Mesendoderm (in vitro differentiated cells): ENCODE measurements around the gene TRABD.

Experiments used
- DNase-seq: peaks from one replicate; pipeline ENCODE4 v3.0.0; 2013
- H2AK5ac ChIP-seq: 2 replicates; pipeline ENCODE4 v1.6.1; 2013; ENCODE audit warnings: low read length, inconsistent platforms
- H2BK120ac ChIP-seq: 2 replicates; pipeline ENCODE4 v1.6.1; 2013; ENCODE audit warnings: low read depth, mild to moderate bottlenecking, low read length, moderate library complexity, mixed read lengths
- H2BK15ac ChIP-seq: replicated peaks from 2 replicates; pipeline ENCODE4 v1.6.1; 2013; ENCODE audit warnings: low read depth, mild to moderate bottlenecking, moderate library complexity
- H2BK5ac ChIP-seq: 2 replicates; pipeline ENCODE4 v1.6.1; 2013; ENCODE audit warnings: low read length, inconsistent platforms
- H3K18ac ChIP-seq: 2 replicates; pipeline ENCODE4 v1.6.1; 2013; ENCODE audit warnings: mild to moderate bottlenecking, low read length, mixed read lengths
- H3K23ac ChIP-seq: one replicate; pipeline ENCODE4 v1.6.1; 2013; ENCODE audit warnings: low read length
- H3K27ac ChIP-seq: 2 replicates; pipeline ENCODE4 v1.5.1; 2013; ENCODE audit warnings: low read depth, mild to moderate bottlenecking, inconsistent platforms, low read length, moderate library complexity
- H3K27me3 ChIP-seq: 2 replicates; pipeline ENCODE4 v1.6.1; 2013; ENCODE audit warnings: low read length, control low read depth, mild to moderate bottlenecking, inconsistent platforms; ENCODE audit not compliant: insufficient read depth, poor library complexity
- H3K36me3 ChIP-seq: 2 replicates; pipeline ENCODE4 v1.6.1; 2013; ENCODE audit warnings: low read length, inconsistent platforms; ENCODE audit not compliant: control insufficient read depth, insufficient read depth
- H3K4ac ChIP-seq: one replicate; pipeline ENCODE4 v1.6.1; 2013; ENCODE audit warnings: low read depth, mild to moderate bottlenecking, low read length, moderate library complexity
- H3K4me1 ChIP-seq: 2 replicates; pipeline ENCODE4 v1.6.1; 2013; ENCODE audit warnings: low read depth, low read length, inconsistent platforms; ENCODE audit not compliant: control insufficient read depth
- H3K4me2 ChIP-seq: 2 replicates; pipeline ENCODE4 v1.6.1; 2013; ENCODE audit warnings: low read length
- H3K4me3 ChIP-seq: 2 replicates; pipeline ENCODE4 v1.5.1; 2013; ENCODE audit warnings: mild to moderate bottlenecking, low read length
- H3K56ac ChIP-seq: one replicate; pipeline ENCODE4 v1.6.1; 2013; ENCODE audit warnings: low read length
- H3K79me1 ChIP-seq: 2 replicates; pipeline ENCODE4 v1.6.1; 2013; ENCODE audit warnings: low read length, inconsistent platforms
- H3K79me2 ChIP-seq: 2 replicates; pipeline ENCODE4 v1.6.1; 2013; ENCODE audit warnings: mild to moderate bottlenecking, low read length; ENCODE audit not compliant: control insufficient read depth, insufficient read depth
- H3K9ac ChIP-seq: 2 replicates; pipeline ENCODE4 v1.6.1; 2013; ENCODE audit warnings: low read length, inconsistent platforms
- H4K5ac ChIP-seq: one replicate; pipeline ENCODE4 v1.6.1; 2013; ENCODE audit warnings: low read length
- H4K8ac ChIP-seq: one replicate; pipeline ENCODE4 v1.6.1; 2013; ENCODE audit warnings: low read depth, mild to moderate bottlenecking, control low read depth, low read length, moderate library complexity
- WGBS: extraction: QIAGEN DNeasy Blood & Tissue Kit; methylation state at CpG from one replicate; pipeline ENCODE4 v1.1.7; 2013; ENCODE audit warnings: low lambda C conversion rate, missing lambda C conversion rate; ENCODE audit not compliant: insufficient coverage; ENCODE audit errors: extremely low coverage; 5-methylcytosine and 5-hydroxymethylcytosine counted together

Gene TRABD

GRCh38 chr22:50226063-50226874, 40.6 kb downstream of the TRABD start:
- no peak for DNase-seq
- no peaks in the 10 kb centered on the region for H3K36me3 ChIP-seq
- no CpG with 5 or more reads among the region's 31 CpGs for WGBS

GRCh38 chr22:50226875-50227165, 41.1 kb downstream of the TRABD start:
- H3K4me1 ChIP-seq = no peaks in the 10 kb centered on the region
- H3K27me3 ChIP-seq = no peaks in the 10 kb centered on the region
- H3K23ac ChIP-seq = no peak overlapping the region
- DNase-seq = no peak
- no peak overlapping the region for H3K4ac ChIP-seq
- WGBS = no CpG with 5 or more reads among the region's 18 CpGs
- no peak overlapping the region for H2BK120ac ChIP-seq
- H3K27ac ChIP-seq = no peak overlapping the region
- H4K8ac ChIP-seq = no peak overlapping the region
- no peaks in the 10 kb centered on the region for H3K36me3 ChIP-seq
- no peaks in the 10 kb centered on the region for H3K79me1 ChIP-seq
- H3K9ac ChIP-seq = no peak overlapping the region
- no peaks in the 10 kb centered on the region for H3K79me2 ChIP-seq
- H2AK5ac ChIP-seq = no peak overlapping the region
- no peak overlapping the region for H3K18ac ChIP-seq
- no peak overlapping the region for H3K4me2 ChIP-seq
- H3K56ac ChIP-seq = no peak overlapping the region
- no peak overlapping the region for H3K4me3 ChIP-seq
- H2BK15ac ChIP-seq = no peak overlapping the region
- H4K5ac ChIP-seq = no peak overlapping the region
- H2BK5ac ChIP-seq = no peak overlapping the region

More at GRCh38 chr22:50226063-50226874, 40.6 kb downstream of the TRABD start:
- no peak overlapping the region for H3K4me2 ChIP-seq
- no peak overlapping the region for H2BK15ac ChIP-seq
- H3K56ac ChIP-seq = no peak overlapping the region
- no peak overlapping the region for H4K5ac ChIP-seq
- no peak overlapping the region for H3K27ac ChIP-seq
- no peaks in the 10 kb centered on the region for H3K27me3 ChIP-seq
- H3K18ac ChIP-seq = no peak overlapping the region
- H3K9ac ChIP-seq = no peak overlapping the region
- H2AK5ac ChIP-seq = no peak overlapping the region
- no peak overlapping the region for H4K8ac ChIP-seq
- H3K4ac ChIP-seq = no peak overlapping the region
- no peaks in the 10 kb centered on the region for H3K4me1 ChIP-seq
- no peaks in the 10 kb centered on the region for H3K79me1 ChIP-seq
- H2BK5ac ChIP-seq = no peak overlapping the region
- H3K4me3 ChIP-seq = no peak overlapping the region
- no peaks in the 10 kb centered on the region for H3K79me2 ChIP-seq
- no peak overlapping the region for H2BK120ac ChIP-seq
- no peak overlapping the region for H3K23ac ChIP-seq

- Histone ChIP-seq H3K4ac (no peak overlapping the region), H2AK5ac (no peak overlapping the region), H4K8ac (no peak overlapping the region), H3K56ac (no peak overlapping the region), H3K4me1 (no peaks in the 10 kb centered on the region), H3K36me3 (no peaks in the 10 kb centered on the region), H3K79me2 (no peaks in the 10 kb centered on the region), H3K27ac (no peak overlapping the region), H3K4me3 (no peak overlapping the region), H4K5ac (no peak overlapping the region), H2BK15ac (no peak overlapping the region), H3K18ac (no peak overlapping the region), H3K9ac (no peak overlapping the region), H3K23ac (no peak overlapping the region), H2BK120ac (no peak overlapping the region), H3K27me3 (no peaks in the 10 kb centered on the region), H2BK5ac (no peak overlapping the region), H3K4me2 (no peak overlapping the region), H3K79me1 (no peaks in the 10 kb centered on the region)
- WGBS = no CpG with 5 or more reads among the region's 25 CpGs
- no peak for DNase-seq
These were observed 42.0 kb downstream of the TRABD start for GRCh38 chr22:50227579-50228215.

- DNase-seq = no peak
- no peak overlapping the region for H3K4me2 ChIP-seq
These were observed 42.7 kb downstream of the TRABD start for GRCh38 chr22:50228366-50228765.

GRCh38 chr22:50229370-50229769, 43.7 kb downstream of the TRABD start:
- Histone ChIP-seq H3K4me2 (no peak overlapping the region), H2BK15ac (no peak overlapping the region), H3K27ac (no peak overlapping the region), H3K36me3 (no peaks in the 10 kb centered on the region), H4K8ac (no peak overlapping the region), H4K5ac (no peak overlapping the region), H3K9ac (no peak overlapping the region), H2BK5ac (no peak overlapping the region), H3K79me1 (peaks cover 4% of the 10 kb centered on the region), H3K56ac (no peak overlapping the region), H3K27me3 (no peaks in the 10 kb centered on the region), H3K18ac (no peak overlapping the region), H2BK120ac (no peak overlapping the region), H3K23ac (no peak overlapping the region), H3K79me2 (no peaks in the 10 kb centered on the region), H3K4ac (no peak overlapping the region), H2AK5ac (no peak overlapping the region), H3K4me1 (no peaks in the 10 kb centered on the region), H3K4me3 (no peak overlapping the region)
- no CpG with 5 or more reads among the region's 16 CpGs for WGBS
- no peak for DNase-seq

More at GRCh38 chr22:50228366-50228765, 42.7 kb downstream of the TRABD start:
- Histone ChIP-seq H3K9ac (no peak overlapping the region), H3K36me3 (no peaks in the 10 kb centered on the region), H2BK15ac (no peak overlapping the region), H3K79me1 (no peaks in the 10 kb centered on the region), H3K4me3 (no peak overlapping the region), H2BK120ac (no peak overlapping the region), H3K23ac (no peak overlapping the region), H3K4ac (no peak overlapping the region), H3K27me3 (no peaks in the 10 kb centered on the region), H3K79me2 (no peaks in the 10 kb centered on the region), H3K27ac (no peak overlapping the region), H3K56ac (no peak overlapping the region), H3K18ac (no peak overlapping the region), H2BK5ac (no peak overlapping the region), H4K8ac (no peak overlapping the region), H4K5ac (no peak overlapping the region), H3K4me1 (no peaks in the 10 kb centered on the region), H2AK5ac (no peak overlapping the region)
- no CpG with 5 or more reads among the region's 9 CpGs for WGBS
